ENCODE results near the gene OOSP2.

OOSP2 gene

GRCh38 chr11:59999691-60000090 lies 40.5 kb upstream of the OOSP2 start:
- no peaks in the 10 kb centered on the region for H3K79me2 ChIP-seq (ENCODE audit: insufficient read depth, low read length)
- no peak overlapping the region for H3K4me2 ChIP-seq (ENCODE audit: low read depth, low read length, poor library complexity, severe bottlenecking)
- no peaks in the 10 kb centered on the region for H3K9me3 ChIP-seq (ENCODE audit: insufficient read depth, low read depth, low read length)
- H4K20me1 ChIP-seq (ENCODE audit: insufficient read depth, low read length, poor library complexity, severe bottlenecking) = no peaks in the 10 kb centered on the region
- no peaks in the 10 kb centered on the region for H3K9me2 ChIP-seq (replicated peaks; ENCODE audit: low read depth, low read length)
- no peaks in the 10 kb centered on the region for H3K36me3 ChIP-seq (ENCODE audit: insufficient read depth, low read length)
- no peak overlapping the region for H3K9ac ChIP-seq (ENCODE audit: low read depth, low read length, poor library complexity, severe bottlenecking)
- H3K4me1 ChIP-seq (ENCODE audit: insufficient read depth, low read length, poor library complexity, severe bottlenecking) = no peaks in the 10 kb centered on the region
- no peaks in the 10 kb centered on the region for H3K27me3 ChIP-seq (ENCODE audit: insufficient read depth, low read length, poor library complexity, severe bottlenecking)
- H3K4me3 ChIP-seq (ENCODE audit: low read length, poor library complexity, severe bottlenecking) = no peak overlapping the region
- H3F3A ChIP-seq (ENCODE audit: low read depth) = no peaks in the 10 kb centered on the region
- H2AFZ ChIP-seq (ENCODE audit: low read length) = no peak overlapping the region
- TF ChIP-seq, protein P1, sequence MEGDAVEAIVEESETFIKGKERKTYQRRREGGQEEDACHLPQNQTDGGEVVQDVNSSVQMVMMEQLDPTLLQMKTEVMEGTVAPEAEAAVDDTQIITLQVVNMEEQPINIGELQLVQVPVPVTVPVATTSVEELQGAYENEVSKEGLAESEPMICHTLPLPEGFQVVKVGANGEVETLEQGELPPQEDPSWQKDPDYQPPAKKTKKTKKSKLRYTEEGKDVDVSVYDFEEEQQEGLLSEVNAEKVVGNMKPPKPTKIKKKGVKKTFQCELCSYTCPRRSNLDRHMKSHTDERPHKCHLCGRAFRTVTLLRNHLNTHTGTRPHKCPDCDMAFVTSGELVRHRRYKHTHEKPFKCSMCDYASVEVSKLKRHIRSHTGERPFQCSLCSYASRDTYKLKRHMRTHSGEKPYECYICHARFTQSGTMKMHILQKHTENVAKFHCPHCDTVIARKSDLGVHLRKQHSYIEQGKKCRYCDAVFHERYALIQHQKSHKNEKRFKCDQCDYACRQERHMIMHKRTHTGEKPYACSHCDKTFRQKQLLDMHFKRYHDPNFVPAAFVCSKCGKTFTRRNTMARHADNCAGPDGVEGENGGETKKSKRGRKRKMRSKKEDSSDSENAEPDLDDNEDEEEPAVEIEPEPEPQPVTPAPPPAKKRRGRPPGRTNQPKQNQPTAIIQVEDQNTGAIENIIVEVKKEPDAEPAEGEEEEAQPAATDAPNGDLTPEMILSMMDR (conservative IDR thresholded peaks at IDR 0.05; ENCODE audit: low read length) = no peak
- TF ChIP-seq EZH2phosphoT487 (IDR thresholded peaks at IDR 0.05; ENCODE audit: borderline replicate concordance) = no peak

DNA sequence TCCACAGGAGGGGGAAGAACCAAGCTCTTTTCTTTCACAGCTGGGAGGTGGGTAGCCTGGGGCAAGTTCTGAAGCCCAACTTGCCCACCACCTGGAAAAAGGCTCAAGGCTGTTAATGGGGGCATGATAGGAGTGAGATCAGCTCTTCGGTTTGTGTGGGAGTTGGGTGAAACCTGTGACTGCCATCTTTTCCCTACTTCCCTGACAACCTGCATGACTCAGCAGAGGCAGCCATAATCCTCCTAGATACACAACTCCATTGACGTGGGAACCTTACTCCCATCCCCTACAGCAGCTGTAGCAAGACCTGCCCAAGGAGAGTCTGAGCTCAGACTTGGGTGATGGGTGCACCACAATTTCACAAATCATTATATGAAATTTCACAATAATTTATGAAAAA lies 36.5 kb upstream of the OOSP2 start:
- H3F3A ChIP-seq (ENCODE audit: low read depth) = no peaks in the 10 kb centered on the region
- no peaks in the 10 kb centered on the region for H4K20me1 ChIP-seq (ENCODE audit: insufficient read depth, low read length, poor library complexity, severe bottlenecking)
- TF ChIP-seq, protein P1 (conservative IDR thresholded peaks at IDR 0.05; ENCODE audit: low read length) = no peak
- no peak overlapping the region for H2AFZ ChIP-seq (ENCODE audit: low read length)
- H3K27me3 ChIP-seq (ENCODE audit: insufficient read depth, low read length, poor library complexity, severe bottlenecking) = no peaks in the 10 kb centered on the region
- H3K4me1 ChIP-seq (ENCODE audit: insufficient read depth, low read length, poor library complexity, severe bottlenecking) = no peaks in the 10 kb centered on the region
- no peaks in the 10 kb centered on the region for H3K36me3 ChIP-seq (ENCODE audit: insufficient read depth, low read length)
- H3K4me2 ChIP-seq (ENCODE audit: low read depth, low read length, poor library complexity, severe bottlenecking) = no peak overlapping the region
- no peaks in the 10 kb centered on the region for H3K9me2 ChIP-seq (replicated peaks; ENCODE audit: low read depth, low read length)
- H3K4me3 ChIP-seq (ENCODE audit: low read length, poor library complexity, severe bottlenecking) = no peak overlapping the region
- no peaks in the 10 kb centered on the region for H3K79me2 ChIP-seq (ENCODE audit: insufficient read depth, low read length)
- no peak overlapping the region for H3K9ac ChIP-seq (ENCODE audit: low read depth, low read length, poor library complexity, severe bottlenecking)
- H3K9me3 ChIP-seq (ENCODE audit: insufficient read depth, low read depth, low read length) = no peaks in the 10 kb centered on the region

- Histone ChIP-seq H3K4me3 (ENCODE audit: low read length, poor library complexity, severe bottlenecking) (no peak overlapping the region), H4K20me1 (ENCODE audit: insufficient read depth, low read length, poor library complexity, severe bottlenecking) (no peaks in the 10 kb centered on the region), H3K4me1 (ENCODE audit: insufficient read depth, low read length, poor library complexity, severe bottlenecking) (no peaks in the 10 kb centered on the region), H3K79me2 (ENCODE audit: insufficient read depth, low read length) (no peaks in the 10 kb centered on the region), H3F3A (ENCODE audit: low read depth) (no peaks in the 10 kb centered on the region), H3K36me3 (ENCODE audit: insufficient read depth, low read length) (no peaks in the 10 kb centered on the region), H3K27me3 (ENCODE audit: insufficient read depth, low read length, poor library complexity, severe bottlenecking) (no peaks in the 10 kb centered on the region), H3K9me2 (replicated peaks; ENCODE audit: low read depth, low read length) (no peaks in the 10 kb centered on the region), H2AFZ (ENCODE audit: low read length) (no peak overlapping the region), H3K9me3 (ENCODE audit: insufficient read depth, low read depth, low read length) (no peaks in the 10 kb centered on the region), H3K4me2 (ENCODE audit: low read depth, low read length, poor library complexity, severe bottlenecking) (no peak overlapping the region), H3K9ac (ENCODE audit: low read depth, low read length, poor library complexity, severe bottlenecking) (no peak overlapping the region)
- TF ChIP-seq EZH2phosphoT487 (IDR thresholded peaks at IDR 0.05; ENCODE audit: borderline replicate concordance) = no peak
- TF ChIP-seq, protein P1 (conservative IDR thresholded peaks at IDR 0.05; ENCODE audit: low read length) = no peak
Measured at GRCh38 chr11:60005360-60005759, 34.8 kb upstream of the OOSP2 start.
